Fibroblast of pulmonary artery (primary cell): Measurements from ENCODE around the gene CCDC171.
"Not testable (repeated sequence)": the region's sequence is repeated elsewhere in the genome, so short reads cannot be mapped to it uniquely, and the experiment has no call there.

ENCODE experiments used
- DNase-seq: peaks from one replicate; pipeline ENCODE4 v3.0.0-alpha.2; 2010; ENCODE audit warnings: low read depth
- H3K4me3 ChIP-seq: replicated peaks from 2 replicates; pipeline ENCODE4 v1.5.1; 2011; ENCODE audit warnings: low read depth, mild to moderate bottlenecking, control low read depth, low read length, moderate library complexity
- CTCF ChIP-seq: IDR thresholded peaks from 2 replicates; pipeline ENCODE4 v1.5.1; 2011; ENCODE audit warnings: mild to moderate bottlenecking, control low read depth, low read length, inconsistent platforms; ENCODE audit errors: missing control alignments

Gene CCDC171

GRCh38 chr9:15513335-15513734 lies 39.5 kb upstream of the CCDC171 start:
- DNase-seq = peak; percentile 35
- peak; percentile 9 for TF ChIP-seq CTCF
- no peak overlapping the region for H3K4me3 ChIP-seq

GRCh38 chr9:15519831-15520230 lies 33.0 kb upstream of the CCDC171 start:
- no peak for TF ChIP-seq CTCF
- H3K4me3 ChIP-seq = no peak overlapping the region
- no peak for DNase-seq

GRCh38 chr9:15521254-15521653 lies 31.6 kb upstream of the CCDC171 start:
- H3K4me3 ChIP-seq = no peak overlapping the region
- DNase-seq = no peak
- TF ChIP-seq CTCF = no peak

- TF ChIP-seq CTCF = no peak
- DNase-seq = no peak
- no peak overlapping the region for H3K4me3 ChIP-seq
Measured at GRCh38 chr9:15522130-15522755, 30.6 kb upstream of the CCDC171 start.

GRCh38 chr9:15524845-15525455 lies 27.9 kb upstream of the CCDC171 start:
- no peak for TF ChIP-seq CTCF
- peak; percentile 28 for DNase-seq
- no peak overlapping the region for H3K4me3 ChIP-seq

GRCh38 chr9:15525958-15526357 lies 26.9 kb upstream of the CCDC171 start:
- no peak for DNase-seq
- TF ChIP-seq CTCF = no peak
- H3K4me3 ChIP-seq = no peak overlapping the region

GRCh38 chr9:15527035-15527434 lies 25.8 kb upstream of the CCDC171 start:
- H3K4me3 ChIP-seq, DNase-seq: not testable (repeated sequence)
